Fibroblast of mammary gland (primary cell): ENCODE data around the gene NELL2.
"Not testable (repeated sequence)": the region's sequence is repeated elsewhere in the genome, so short reads cannot be mapped to it uniquely, and the experiment has no call there.

Source experiments
- DNase-seq: peaks from one replicate; pipeline ENCODE4 v3.0.0-alpha.2; 2010; ENCODE audit warnings: low read depth
- H3K4me3 ChIP-seq: 2 replicates; pipeline ENCODE4 v1.5.1; 2011; ENCODE audit warnings: low read depth, mild to moderate bottlenecking, low read length, moderate library complexity; ENCODE audit not compliant: control insufficient read depth
- CTCF ChIP-seq: conservative IDR thresholded peaks from 2 replicates; pipeline ENCODE4 v1.5.1; 2011; ENCODE audit warnings: low read depth, low read length, inconsistent platforms; ENCODE audit not compliant: control insufficient read depth, insufficient read depth

NELL2 gene

GRCh38 chr12:44827832-44828438 lies 48.2 kb downstream of the NELL2 start:
- no peak for TF ChIP-seq CTCF
- no peak overlapping the region for H3K4me3 ChIP-seq
- DNase-seq, result no peak

- H3K4me3 ChIP-seq, DNase-seq: not testable (repeated sequence)
Measured at GRCh38 chr12:44821702-44822101, 54.4 kb downstream of the NELL2 start.

DNA sequence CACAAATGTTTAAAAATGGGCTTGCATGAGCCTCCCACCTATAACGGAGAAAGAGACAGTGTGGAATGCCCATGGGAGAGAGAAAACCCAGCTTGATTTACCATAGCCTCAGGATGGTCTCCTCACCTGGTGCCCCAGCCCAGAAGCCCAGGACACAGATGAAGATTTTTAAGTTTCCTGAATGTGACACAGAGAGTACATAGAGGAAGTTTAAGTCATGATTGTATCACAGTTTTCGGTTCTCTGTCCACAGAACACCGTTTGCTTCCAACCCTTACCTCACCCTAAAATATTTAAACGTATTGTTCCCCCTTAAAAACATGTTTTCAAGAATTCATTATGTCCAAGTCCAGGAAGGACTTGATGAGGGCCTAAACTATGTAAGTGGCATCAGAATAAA lies 56.2 kb downstream of the NELL2 start:
- TF ChIP-seq CTCF, result no peak

DNA sequence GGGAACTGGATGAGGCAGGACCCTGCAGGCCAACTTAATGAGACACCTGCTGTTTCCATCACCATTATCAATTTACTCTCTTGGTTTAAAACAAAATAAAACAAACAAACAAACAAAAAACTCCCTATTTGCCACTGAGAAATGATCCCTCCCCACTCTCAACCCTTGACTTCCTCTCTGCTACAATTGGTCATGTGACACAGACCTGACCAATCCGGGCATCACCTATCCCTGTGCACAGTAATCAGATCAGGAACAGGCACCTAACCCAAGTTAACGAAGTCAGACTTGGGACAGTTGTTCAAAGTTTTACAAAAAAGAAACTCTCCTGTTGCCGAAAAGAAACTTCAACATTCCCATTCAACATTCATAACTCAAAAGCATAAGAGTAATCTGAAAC lies 58.4 kb downstream of the NELL2 start:
- TF ChIP-seq CTCF, result no peak
- no peak for DNase-seq
- no peak overlapping the region for H3K4me3 ChIP-seq

More for the DNA sequence above, 56.2 kb downstream of the NELL2 start:
- no peak for DNase-seq
- no peak overlapping the region for H3K4me3 ChIP-seq

DNA sequence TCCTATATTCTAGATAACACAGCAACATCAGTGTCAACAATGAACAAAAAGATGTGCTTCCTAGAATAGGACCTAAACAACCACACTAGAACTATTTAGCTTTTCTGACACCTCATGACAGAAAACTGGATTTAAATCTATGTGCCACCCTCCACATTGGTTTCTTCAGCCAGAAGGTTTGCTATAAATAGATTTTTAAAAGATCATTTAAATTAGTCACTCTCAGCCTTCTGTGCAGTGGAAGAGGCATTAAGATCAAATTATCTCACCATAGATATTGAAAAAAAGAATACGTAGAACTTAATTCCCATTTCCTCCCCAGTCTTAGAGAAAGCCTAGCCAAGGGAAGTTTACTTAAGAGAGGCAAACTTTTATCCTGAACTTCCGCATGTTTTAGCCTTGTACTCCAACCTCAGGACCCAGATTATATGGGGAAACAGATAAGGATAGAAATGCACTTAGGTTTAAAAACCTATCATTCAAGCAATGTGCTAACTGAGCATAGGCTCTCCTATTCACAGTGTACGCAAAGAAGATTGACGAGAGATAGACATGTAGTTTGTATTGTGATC lies 59.6 kb downstream of the NELL2 start:
- TF ChIP-seq CTCF, result no peak
- no peak for DNase-seq
- H3K4me3 ChIP-seq, result no peak overlapping the region

GRCh38 chr12:44812062-44812461 lies 64.1 kb downstream of the NELL2 start:
- peak; percentile 1 for DNase-seq
- H3K4me3 ChIP-seq, result no peak overlapping the region
- TF ChIP-seq CTCF, result peak; percentile 5

- H3K4me3 ChIP-seq, result no peak overlapping the region
- TF ChIP-seq CTCF, result no peak
- DNase-seq, result no peak
Measured at GRCh38 chr12:44804068-44804467, 72.0 kb downstream of the NELL2 start.
